NT2/D1 (cell line): ENCODE results near the gene NOP16.

Source experiments
- DNase-seq: peaks from one replicate; pipeline ENCODE4 v3.0.0-alpha.2; 2011; ENCODE audit warnings: low read depth, low spot score
- H3K27me3 ChIP-seq: 2 replicates; pipeline ENCODE4 v1.6.0; 2011; ENCODE audit warnings: mild to moderate bottlenecking; ENCODE audit not compliant: insufficient read length, insufficient read depth
- H3K36me3 ChIP-seq: 2 replicates; pipeline ENCODE4 v1.6.1; 2011; ENCODE audit warnings: mild to moderate bottlenecking, low read length, mixed read lengths; ENCODE audit not compliant: insufficient read depth, insufficient read length
- H3K4me1 ChIP-seq: 2 replicates; pipeline ENCODE4 v1.5.1; 2011; ENCODE audit not compliant: insufficient read depth, insufficient read length
- H3K4me3 ChIP-seq: 2 replicates; pipeline ENCODE4 v1.5.1; 2011; ENCODE audit warnings: low read depth; ENCODE audit not compliant: insufficient read length
- H3K9ac ChIP-seq: 2 replicates; pipeline ENCODE4 v1.6.0; 2011; ENCODE audit warnings: low read depth; ENCODE audit not compliant: insufficient read length
- H3K9me3 ChIP-seq: 2 replicates; pipeline ENCODE4 v1.5.1; 2011; ENCODE audit warnings: mild to moderate bottlenecking, low read length; ENCODE audit not compliant: insufficient read depth
- SUZ12 ChIP-seq: IDR thresholded peaks from 2 replicates; pipeline ENCODE4 v1.6.1; 2011; ENCODE audit not compliant: insufficient read length, insufficient read depth; ENCODE audit errors: extremely low read depth
- YY1 ChIP-seq: IDR thresholded peaks from 2 replicates; pipeline ENCODE4 v1.6.1; 2011; ENCODE audit not compliant: insufficient read length, insufficient read depth
- ZNF274 ChIP-seq: IDR thresholded peaks from 2 replicates; pipeline ENCODE4 v1.6.1; 2011; ENCODE audit warnings: mild to moderate bottlenecking, low read depth, low read length

NOP16 gene

DNA sequence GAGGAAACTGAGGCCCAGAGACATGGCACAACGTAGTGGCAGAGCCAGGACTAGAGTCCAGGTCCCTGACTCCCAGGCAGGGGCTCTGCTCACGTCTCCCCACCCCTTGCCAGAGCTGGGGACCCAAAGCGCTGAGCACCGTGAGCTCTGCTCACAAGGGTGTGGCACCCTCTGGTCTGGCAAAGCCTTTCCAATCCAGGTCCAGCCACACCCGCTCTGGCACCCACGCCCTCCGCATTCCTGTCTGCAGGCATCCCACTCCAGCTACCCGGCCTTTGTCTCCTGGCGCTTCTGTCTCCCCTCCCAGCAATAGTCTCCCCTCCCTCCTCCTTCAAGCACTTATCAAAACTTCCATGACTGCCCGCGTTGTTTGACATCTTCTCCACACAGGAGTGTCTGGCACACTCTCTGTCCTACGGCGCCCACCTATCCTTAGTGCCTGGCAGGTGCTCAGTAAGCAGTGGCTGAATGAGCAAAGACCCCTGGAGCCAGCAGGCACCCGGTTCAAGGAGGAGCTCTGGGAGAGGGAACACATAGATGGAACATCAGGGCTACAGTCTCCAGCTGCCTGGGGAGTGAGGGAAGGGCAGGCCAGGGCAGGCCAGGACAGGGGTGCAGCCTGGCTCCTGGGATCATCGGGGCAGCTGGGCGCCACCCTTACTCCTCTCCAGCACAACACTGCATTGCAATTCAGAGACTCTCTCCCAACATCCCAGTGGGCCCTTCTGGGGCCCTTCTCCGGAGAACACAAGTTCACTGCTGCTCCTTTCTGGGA lies 12.2 kb upstream of the NOP16 start:
- no peak for DNase-seq
- H3K9me3 ChIP-seq = no peaks in the 10 kb centered on the region
- H3K4me1 ChIP-seq = no peaks in the 10 kb centered on the region
- TF ChIP-seq YY1 (no peak), ZNF274 (no peak), SUZ12 (no peak)
- H3K9ac ChIP-seq = no peak overlapping the region
- peaks cover 9% of the 10 kb centered on the region for H3K36me3 ChIP-seq
- H3K4me3 ChIP-seq = no peak overlapping the region
- H3K27me3 ChIP-seq = no peaks in the 10 kb centered on the region

- no peak overlapping the region for H3K4me3 ChIP-seq
- H3K4me1 ChIP-seq = no peaks in the 10 kb centered on the region
- H3K9me3 ChIP-seq = no peaks in the 10 kb centered on the region
- no peak for DNase-seq
- H3K27me3 ChIP-seq = no peaks in the 10 kb centered on the region
- TF ChIP-seq YY1 (no peak), SUZ12 (no peak), ZNF274 (no peak)
- no peak overlapping the region for H3K9ac ChIP-seq
- H3K36me3 ChIP-seq = peaks cover 26% of the 10 kb centered on the region
Measured at GRCh38 chr5:176397736-176398420, 9.5 kb upstream of the NOP16 start.

DNA sequence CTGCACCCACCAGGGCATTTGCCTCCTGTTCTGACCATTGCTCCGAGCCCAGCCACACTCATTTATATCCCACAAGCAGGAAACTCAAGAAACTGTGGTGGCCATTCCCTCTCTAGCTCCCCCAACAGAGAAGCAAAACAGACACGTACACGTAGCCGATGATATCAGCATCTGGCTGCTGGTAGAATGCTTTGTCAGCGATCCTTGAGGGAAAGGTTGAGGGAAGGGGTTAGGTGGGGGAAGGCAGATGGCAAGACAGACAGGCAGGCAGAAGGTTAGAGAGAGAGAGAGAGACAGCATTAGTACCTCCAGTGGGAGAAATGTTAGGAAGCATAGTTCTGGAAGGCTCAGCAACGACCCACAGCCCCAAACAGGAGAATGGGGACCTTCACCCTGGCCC lies 7.9 kb upstream of the NOP16 start:
- peaks cover 40% of the 10 kb centered on the region for H3K36me3 ChIP-seq
- H3K27me3 ChIP-seq = no peaks in the 10 kb centered on the region
- H3K4me3 ChIP-seq = no peak overlapping the region
- H3K9ac ChIP-seq = no peak overlapping the region
- DNase-seq = no peak
- TF ChIP-seq YY1 (no peak), SUZ12 (no peak), ZNF274 (no peak)
- H3K9me3 ChIP-seq = no peaks in the 10 kb centered on the region
- no peaks in the 10 kb centered on the region for H3K4me1 ChIP-seq

GRCh38 chr5:176394881-176395675 lies 6.7 kb upstream of the NOP16 start:
- Histone ChIP-seq H3K9me3 (no peaks in the 10 kb centered on the region), H3K27me3 (no peaks in the 10 kb centered on the region), H3K4me1 (no peaks in the 10 kb centered on the region), H3K9ac (no peak overlapping the region), H3K36me3 (peaks cover 48% of the 10 kb centered on the region), H3K4me3 (no peak overlapping the region)
- no peak for DNase-seq
- TF ChIP-seq ZNF274 = no peak
- no peak for TF ChIP-seq SUZ12
- no peak for TF ChIP-seq YY1

DNA sequence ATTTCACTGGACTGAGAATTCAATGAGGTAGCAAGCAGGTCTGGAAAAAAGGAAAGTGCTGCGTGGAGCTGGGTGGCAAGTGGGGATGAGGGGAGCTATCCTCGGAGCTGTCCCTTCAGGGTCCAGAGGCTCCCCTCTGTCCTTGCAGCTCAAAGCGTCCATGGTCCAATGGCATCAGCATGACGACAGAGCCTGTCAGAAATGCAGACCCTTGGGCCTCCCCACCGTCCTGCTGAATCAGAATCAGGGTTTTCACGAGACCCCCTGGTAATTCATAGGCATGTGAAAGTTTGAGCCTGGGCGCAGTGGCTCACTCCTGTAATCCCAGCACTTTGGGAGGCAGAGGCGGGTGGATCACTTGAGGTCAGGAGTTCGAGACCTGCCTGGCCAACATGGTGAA lies 5.7 kb upstream of the NOP16 start:
- no peak for DNase-seq

DNA sequence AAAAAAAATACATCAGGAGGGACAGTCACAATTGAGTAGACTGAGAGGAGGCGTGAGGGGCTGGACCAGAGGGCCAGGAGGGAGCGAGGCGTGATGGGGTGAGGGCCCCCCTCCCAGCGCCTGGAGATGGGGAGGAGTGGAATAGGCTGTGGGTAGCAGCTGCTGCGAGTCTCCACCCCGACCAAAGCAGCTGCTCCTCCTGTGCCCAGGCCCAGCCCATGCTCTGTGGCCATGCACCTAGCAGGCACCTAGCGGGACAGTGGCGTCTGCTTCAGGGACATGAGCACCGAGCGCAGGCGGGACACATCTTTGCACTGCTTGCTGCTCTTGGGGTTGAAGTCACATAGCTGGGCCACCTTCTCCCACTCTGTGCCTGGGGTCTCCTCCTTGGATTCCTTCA lies 4.1 kb upstream of the NOP16 start:
- DNase-seq = no peak
- TF ChIP-seq ZNF274 (no peak), SUZ12 (no peak), YY1 (no peak)
- H3K4me3 ChIP-seq = no peak overlapping the region
- peaks cover 48% of the 10 kb centered on the region for H3K36me3 ChIP-seq
- H3K27me3 ChIP-seq = no peaks in the 10 kb centered on the region
- no peaks in the 10 kb centered on the region for H3K4me1 ChIP-seq
- H3K9me3 ChIP-seq = no peaks in the 10 kb centered on the region
- H3K9ac ChIP-seq = no peak overlapping the region

More for the DNA sequence above, 5.7 kb upstream of the NOP16 start:
- Histone ChIP-seq H3K4me1 (no peaks in the 10 kb centered on the region), H3K4me3 (no peak overlapping the region), H3K9me3 (no peaks in the 10 kb centered on the region), H3K27me3 (no peaks in the 10 kb centered on the region), H3K36me3 (peaks cover 48% of the 10 kb centered on the region), H3K9ac (no peak overlapping the region)
- TF ChIP-seq SUZ12 = no peak
- TF ChIP-seq ZNF274 = no peak
- no peak for TF ChIP-seq YY1

GRCh38 chr5:176391999-176392398 lies 3.6 kb upstream of the NOP16 start:
- no peak for TF ChIP-seq YY1
- no peak for TF ChIP-seq ZNF274
- TF ChIP-seq SUZ12 = no peak
- Histone ChIP-seq H3K4me3 (no peak overlapping the region), H3K9ac (no peak overlapping the region), H3K4me1 (peaks cover 4% of the 10 kb centered on the region), H3K27me3 (no peaks in the 10 kb centered on the region), H3K36me3 (peaks cover 51% of the 10 kb centered on the region), H3K9me3 (no peaks in the 10 kb centered on the region)
- DNase-seq = no peak
